DOHH2 (cell line): ENCODE data around the gene PCBD2.
A peak's percentile ranks its signal among the peaks of the same experiment; 100 is the strongest.

Experiments used
- H3F3A ChIP-seq: fragments of 200-600 bp; sonication (generic), shearing (Covaris generic); 2 replicates; pipeline ENCODE4 v1.6.0; 2016; ENCODE audit warnings: antibody characterized with exemption, mild to moderate bottlenecking; ENCODE audit not compliant: control insufficient read depth, insufficient read depth
- H3K27ac ChIP-seq: fragments of 200-600 bp; sonication (generic); 2 replicates; pipeline ENCODE4 v1.5.1; 2014; ENCODE audit warnings: low read depth, mild to moderate bottlenecking, low read length, moderate library complexity
- H3K27me3 ChIP-seq: fragments of 200-600 bp; sonication (generic); 2 replicates; pipeline ENCODE4 v1.6.1; 2014; ENCODE audit warnings: mild to moderate bottlenecking, low read length, mixed read lengths; ENCODE audit not compliant: control insufficient read depth
- H3K36me3 ChIP-seq: fragments of 200-600 bp; sonication (generic); 2 replicates; pipeline ENCODE4 v1.6.1; 2014; ENCODE audit warnings: mild to moderate bottlenecking, low read length, moderate library complexity, mixed read lengths; ENCODE audit not compliant: control insufficient read depth
- H3K4me1 ChIP-seq: fragments of 200-600 bp; sonication (generic); 2 replicates; pipeline ENCODE4 v1.6.1; 2014; ENCODE audit warnings: mild to moderate bottlenecking, low read length, mixed read lengths; ENCODE audit not compliant: control insufficient read depth
- H3K4me2 ChIP-seq: fragments of 200-600 bp; sonication (generic); 2 replicates; pipeline ENCODE4 v1.6.0; 2014; ENCODE audit warnings: mild to moderate bottlenecking, low read length, moderate library complexity
- H3K4me3 ChIP-seq: fragments of 200-600 bp; sonication (generic); 2 replicates; pipeline ENCODE4 v1.5.1; 2014; ENCODE audit warnings: mild to moderate bottlenecking, low read length, mixed read lengths
- H3K79me2 ChIP-seq: fragments of 200-600 bp; sonication (generic); 2 replicates; pipeline ENCODE4 v1.6.1; 2014; ENCODE audit warnings: mild to moderate bottlenecking, low read length, mixed read lengths; ENCODE audit not compliant: control insufficient read depth
- H3K9me2 ChIP-seq: fragments of 200-600 bp; sonication (generic); replicated peaks from 2 replicates; pipeline ENCODE4 v1.6.1; 2014; ENCODE audit warnings: mild to moderate bottlenecking, low read length, mixed read lengths; ENCODE audit not compliant: control insufficient read depth
- H3K9me3 ChIP-seq: fragments of 200-600 bp; sonication (generic); 2 replicates; pipeline ENCODE4 v1.6.1; 2014; ENCODE audit warnings: antibody characterized with exemption, low read length, mixed read lengths; ENCODE audit not compliant: control insufficient read depth, insufficient read depth
- H4K20me1 ChIP-seq: fragments of 200-600 bp; sonication (generic); 2 replicates; pipeline ENCODE4 v1.6.0; 2014; ENCODE audit warnings: low read depth, mild to moderate bottlenecking, antibody characterized with exemption, low read length, moderate library complexity; ENCODE audit not compliant: control insufficient read depth, insufficient read depth
- CTCF ChIP-seq: fragments of 200-600 bp; sonication (generic); IDR thresholded peaks from one replicate; pipeline ENCODE4 v1.5.1; 2014; ENCODE audit warnings: antibody characterized with exemption, mild to moderate bottlenecking, low read depth, low read length; ENCODE audit not compliant: poor library complexity, severe bottlenecking
- EZH2phosphoT487 ChIP-seq: fragments of 200-600 bp; sonication (generic); IDR thresholded peaks from 2 replicates; pipeline ENCODE4 v1.6.1; 2017; ENCODE audit warnings: borderline replicate concordance, mild to moderate bottlenecking, antibody characterized with exemption, low read length, moderate library complexity, mixed read lengths

Gene PCBD2

DNA sequence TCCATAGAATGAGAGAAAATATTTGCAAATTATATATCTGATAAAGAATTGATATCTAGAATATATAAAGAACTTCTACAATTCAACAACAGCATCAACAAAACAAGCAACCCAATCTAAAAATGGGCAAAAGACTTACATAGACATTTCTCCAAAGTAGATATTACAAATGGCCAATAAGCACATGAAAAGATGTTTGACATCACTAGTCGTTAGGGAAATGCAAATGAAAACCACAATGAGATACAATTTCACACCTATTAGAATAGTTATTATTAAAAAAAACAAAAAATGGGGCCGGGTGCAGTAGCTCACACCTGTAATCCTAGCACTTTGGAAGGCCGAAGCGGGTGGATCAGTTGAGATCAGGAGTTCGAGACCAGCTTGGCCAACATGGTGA, 87.2 kb downstream of the PCBD2 start:
- no peaks in the 10 kb centered on the region for H4K20me1 ChIP-seq
- no peaks in the 10 kb centered on the region for H3K9me2 ChIP-seq
- no peak overlapping the region for H3K4me3 ChIP-seq
- no peaks in the 10 kb centered on the region for H3K36me3 ChIP-seq
- H3K9me3 ChIP-seq: peaks cover 5% of the 10 kb centered on the region; the same call in 1 of the 2 replicates
- H3K27me3 ChIP-seq: no peaks in the 10 kb centered on the region
- no peaks in the 10 kb centered on the region for H3F3A ChIP-seq
- peaks cover 16% of the 10 kb centered on the region for H3K4me1 ChIP-seq
- H3K4me2 ChIP-seq: no peak overlapping the region
- H3K79me2 ChIP-seq: no peaks in the 10 kb centered on the region
- TF ChIP-seq EZH2phosphoT487 (no peak), CTCF (no peak)
- no peak overlapping the region for H3K27ac ChIP-seq

DNA sequence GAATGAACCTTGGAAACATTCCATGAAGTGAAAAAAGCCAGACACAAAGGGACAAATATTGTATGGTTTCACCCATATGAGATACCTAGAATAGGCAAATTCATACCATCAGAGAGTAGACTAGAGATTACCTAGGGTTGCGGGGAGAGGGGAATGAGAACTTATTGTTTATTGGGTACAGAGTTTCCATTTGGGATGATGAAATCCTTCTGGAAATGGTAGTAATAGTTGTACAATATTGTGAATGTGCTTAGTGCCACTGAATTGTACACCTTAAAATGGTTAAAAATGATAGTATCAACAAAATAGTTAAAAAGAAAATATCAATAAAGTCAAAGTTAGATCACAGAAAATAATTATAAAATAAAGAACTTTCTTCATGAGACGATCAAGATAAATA, 88.2 kb downstream of the PCBD2 start:
- Histone ChIP-seq H3K9me3 (peaks cover 5% of the 10 kb centered on the region; the same call in 1 of the 2 replicates), H3K4me1 (peaks cover 16% of the 10 kb centered on the region), H3K4me3 (no peak overlapping the region), H4K20me1 (no peaks in the 10 kb centered on the region), H3K79me2 (no peaks in the 10 kb centered on the region), H3K27ac (no peak overlapping the region), H3K9me2 (no peaks in the 10 kb centered on the region), H3K27me3 (no peaks in the 10 kb centered on the region), H3F3A (no peaks in the 10 kb centered on the region), H3K4me2 (no peak overlapping the region), H3K36me3 (no peaks in the 10 kb centered on the region)
- TF ChIP-seq CTCF (no peak), EZH2phosphoT487 (no peak)

DNA sequence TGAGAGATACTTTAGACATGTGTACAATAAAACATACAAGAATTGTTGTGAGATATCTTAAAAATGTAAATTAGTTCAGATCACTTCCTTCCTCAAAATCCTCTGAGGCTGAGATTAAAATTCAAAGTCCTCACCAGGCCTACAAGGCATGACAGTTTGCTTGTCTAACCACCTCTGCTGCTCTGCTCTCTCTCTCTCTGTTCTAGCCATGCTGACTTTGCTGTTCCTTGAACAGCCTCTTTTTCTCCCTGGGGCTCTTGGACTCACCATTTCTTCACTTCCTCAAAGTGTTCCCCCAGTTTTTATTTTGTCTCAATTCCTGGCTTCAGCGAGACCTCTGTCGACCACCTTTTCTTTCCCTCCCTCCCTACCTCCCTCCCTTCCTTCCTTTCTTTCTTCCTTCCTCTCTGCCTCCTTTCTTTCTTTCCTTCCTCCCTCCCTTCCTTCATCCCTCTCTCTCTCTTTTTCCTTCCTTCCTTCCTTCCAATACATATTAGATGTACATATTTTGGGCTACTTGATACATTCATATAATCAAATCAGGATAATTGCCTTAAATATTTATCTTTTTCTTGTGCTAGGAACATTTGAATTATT, 89.7 kb downstream of the PCBD2 start:
- peaks cover 5% of the 10 kb centered on the region; the same call in 1 of the 2 replicates for H3K9me3 ChIP-seq
- H3K79me2 ChIP-seq: no peaks in the 10 kb centered on the region
- H4K20me1 ChIP-seq: no peaks in the 10 kb centered on the region
- H3K27ac ChIP-seq: no peak overlapping the region
- H3K27me3 ChIP-seq: no peaks in the 10 kb centered on the region
- no peaks in the 10 kb centered on the region for H3F3A ChIP-seq
- peak overlapping the region; percentile 30 for H3K4me3 ChIP-seq
- TF ChIP-seq EZH2phosphoT487 (no peak), CTCF (no peak)
- peaks cover 16% of the 10 kb centered on the region for H3K4me1 ChIP-seq
- no peaks in the 10 kb centered on the region for H3K36me3 ChIP-seq
- no peaks in the 10 kb centered on the region for H3K9me2 ChIP-seq
- peak overlapping the region; percentile 48 for H3K4me2 ChIP-seq
